GM13976 (cell line): ENCODE data around the gene SLC35B4.

Experiments
- DNase-seq: peaks from one replicate; pipeline ENCODE4 v3.0.0; 2012; ENCODE audit warnings: low spot score
- CTCF ChIP-seq: IDR thresholded peaks from 2 replicates; pipeline ENCODE4 v1.5.1; 2012; ENCODE audit warnings: borderline replicate concordance, mild to moderate bottlenecking; ENCODE audit not compliant: insufficient read depth; ENCODE audit errors: extremely low read depth, missing control alignments, control extremely low read depth
- in situ Hi-C: fragments of 300-500 bp; cut with MboI; formaldehyde crosslinking; loops from one replicate; pipeline ENCODE4 v1.12.0; 2022; ENCODE audit warnings: low sequenced_read_pairs, mixed read lengths, inconsistent platforms; ENCODE audit not compliant: unreplicated experiment

The SLC35B4 gene

DNA sequence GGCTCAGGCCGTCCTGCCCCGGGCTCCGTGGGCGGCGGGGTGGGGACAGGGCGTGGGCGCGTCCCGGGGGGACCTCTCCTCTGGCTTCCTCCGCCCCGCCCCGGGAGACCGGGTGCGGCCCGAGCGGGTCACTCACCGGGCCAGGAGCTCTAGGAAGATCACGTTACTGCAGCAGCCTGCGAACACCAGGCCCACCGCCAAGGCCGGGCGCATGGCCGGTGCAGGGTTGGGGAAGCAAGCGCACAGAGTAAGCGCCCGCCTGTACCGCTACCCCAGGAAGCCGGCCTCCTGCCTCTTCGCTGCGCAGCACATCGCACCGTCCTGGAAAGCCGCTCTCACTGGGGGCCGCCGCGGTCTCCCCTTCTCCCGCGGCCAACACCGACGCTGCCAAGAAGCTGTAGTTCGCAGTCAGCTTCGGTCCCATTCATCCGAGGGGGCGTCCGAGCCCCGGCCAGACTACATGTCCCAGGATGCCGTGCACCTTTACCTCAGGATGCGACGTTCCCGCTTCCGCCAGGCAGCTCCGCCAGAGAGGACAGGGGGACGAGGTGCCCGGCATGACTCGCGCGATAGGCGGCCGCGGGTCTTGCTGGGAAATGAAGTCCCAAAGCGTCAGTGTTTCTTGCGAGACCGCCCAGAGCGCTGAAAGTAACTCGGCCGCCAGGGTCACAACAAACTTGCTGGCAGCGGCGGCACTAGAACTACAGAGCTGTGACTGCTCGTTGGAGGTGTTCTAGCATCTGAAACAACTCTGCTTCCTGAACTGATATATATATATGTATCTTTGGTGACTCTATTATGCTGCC is at the start of gene SLC35B4:
Gene SLC35B4 (minus strand): TSS at position 392 of the 806 bp plus-strand sequence. CDS start 179 bp downstream, at position 213.
- peak; percentile 97 for DNase-seq
- no peak for TF ChIP-seq CTCF
- in situ Hi-C loops: no loop called here

DNA sequence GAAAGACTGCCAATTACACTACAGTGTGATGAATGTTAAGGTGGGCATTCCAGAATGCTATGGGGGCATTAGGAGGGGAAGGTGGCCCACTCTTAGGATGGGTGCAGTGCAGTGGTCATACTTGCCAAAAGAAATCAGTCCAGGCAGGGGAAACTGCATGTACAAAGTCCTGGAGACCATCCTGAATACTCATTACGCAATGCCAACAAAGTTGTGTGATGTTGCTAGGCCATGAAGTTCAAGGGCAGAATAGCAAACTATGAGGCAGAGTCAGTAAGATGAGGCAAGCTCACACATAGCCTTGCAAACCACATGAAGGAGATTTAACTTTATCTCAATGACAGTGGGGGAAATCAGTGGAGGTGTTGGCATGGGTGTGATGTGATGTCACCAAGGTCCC is 49.8 kb upstream of the SLC35B4 start:
- TF ChIP-seq CTCF: no peak
- no peak for DNase-seq
- in situ Hi-C loops: no loop called here

GRCh38 chr7:134365341-134366054 is 48.8 kb upstream of the SLC35B4 start:
- DNase-seq: no peak
- no peak for TF ChIP-seq CTCF
- in situ Hi-C loops: no loop called here

- in situ Hi-C loops: no loop called here
- no peak for TF ChIP-seq CTCF
- DNase-seq: no peak
Measured at GRCh38 chr7:134364619-134365037, 47.9 kb upstream of the SLC35B4 start.

- in situ Hi-C loops: no loop called here
- no peak for TF ChIP-seq CTCF
- no peak for DNase-seq
Measured at GRCh38 chr7:134362587-134363483, 46.1 kb upstream of the SLC35B4 start.
